Type B pancreatic cell (in vitro differentiated cells): ENCODE data around the gene PITRM1. TPM values are rescaled to one million over a fixed set of nuclear protein-coding genes. Genes with fewer than 3 reads are reported as not detected.
"Not testable (repeated sequence)": the region's sequence is repeated elsewhere in the genome, so short reads cannot be mapped to it uniquely, and the experiment has no call there.

ENCODE experiments used
- DNase-seq: peaks from one replicate; pipeline ENCODE4 v3.0.0; 2021; ENCODE audit warnings: mixed read lengths; ENCODE audit not compliant: unreplicated experiment; ENCODE audit errors: extremely low spot score
- H3K27ac Mint-ChIP-seq: 2 replicates; pipeline ENCODE4 v1.8.0; 2021; ENCODE audit warnings: mild to moderate bottlenecking, mixed read lengths
- H3K27me3 Mint-ChIP-seq: 2 replicates; pipeline ENCODE4 v1.8.0; 2021; ENCODE audit warnings: mixed read lengths
- H3K36me3 Mint-ChIP-seq: 2 replicates; pipeline ENCODE4 v1.8.0; 2021; ENCODE audit warnings: mixed read lengths
- H3K4me1 Mint-ChIP-seq: one replicate; pipeline ENCODE4 v1.8.0; 2021; ENCODE audit warnings: mixed read lengths; ENCODE audit not compliant: unreplicated experiment
- H3K4me3 Mint-ChIP-seq: 2 replicates; pipeline ENCODE4 v1.8.0; 2021; ENCODE audit warnings: mild to moderate bottlenecking, mixed read lengths
- H3K9me3 Mint-ChIP-seq: 2 replicates; pipeline ENCODE4 v1.8.0; 2021; ENCODE audit warnings: mixed read lengths
- CTCF ChIP-seq: fragments of 200-600 bp; sonication (generic); conservative IDR thresholded peaks from 2 replicates; pipeline ENCODE4 v1.5.0; 2021; ENCODE audit warnings: antibody characterized with exemption, mild to moderate bottlenecking
- total RNA-seq: library from RNA; stranded (reverse); gene quantifications from 2 replicates; pipeline ENCODE4 v1.2.1, GENCODE V29; 2021; ENCODE audit warnings: low replicate concordance

PITRM1 gene
- total RNA-seq, 1 donor from 2014 or later = 62.3 TPM

DNA sequence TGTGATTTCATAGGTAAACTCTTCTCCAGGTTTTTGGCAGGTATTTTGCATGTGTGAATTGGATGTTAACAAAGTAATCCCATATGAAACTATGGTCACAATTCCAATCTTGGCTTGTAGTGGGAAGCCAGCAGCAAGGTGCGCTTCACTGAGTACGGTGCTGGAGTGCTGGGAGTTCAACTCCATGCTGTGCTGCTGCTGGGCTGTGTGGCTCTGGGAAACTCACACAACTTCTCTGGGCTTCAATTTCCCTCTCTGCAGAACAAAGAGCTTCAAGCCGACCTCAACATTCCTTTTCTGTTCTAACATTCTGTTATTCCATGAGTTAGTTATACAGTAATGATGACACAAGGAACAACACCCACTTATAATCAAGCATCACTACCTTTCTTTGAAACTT, 18.2 kb upstream of the PITRM1 start:
- Mint-ChIP-seq H3K36me3 (no peaks in the 10 kb centered on the region), H3K27me3 (no peaks in the 10 kb centered on the region), H3K4me1 (peaks cover 17% of the 10 kb centered on the region), H3K9me3 (no peaks in the 10 kb centered on the region), H3K4me3 (no peak overlapping the region), H3K27ac (no peak overlapping the region)
- DNase-seq = no peak
- no peak for TF ChIP-seq CTCF

- H3K36me3 Mint-ChIP-seq = not testable (repeated sequence)
Measured at GRCh38 chr10:3187229-3187628, 14.6 kb upstream of the PITRM1 start.

DNA sequence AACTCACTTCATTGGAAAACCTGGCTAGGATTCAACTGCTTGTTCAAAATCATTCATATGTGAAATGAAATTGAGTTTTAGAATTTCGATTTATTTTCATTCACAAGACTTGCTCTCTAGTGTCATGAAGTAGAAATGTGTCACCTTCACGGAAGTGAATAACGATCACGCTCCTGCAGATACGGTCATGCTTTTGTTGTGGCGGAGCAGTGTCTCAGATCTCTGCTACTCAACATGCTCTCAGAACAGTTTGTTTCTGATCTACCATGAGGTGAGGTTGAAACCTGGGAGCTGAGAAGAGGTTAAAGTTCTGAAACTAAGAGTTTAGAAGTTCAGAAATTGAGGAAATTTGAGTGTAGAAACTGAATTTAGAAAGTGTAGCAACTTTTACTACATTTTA, 13.8 kb upstream of the PITRM1 start:
- no peak overlapping the region for H3K27ac Mint-ChIP-seq
- TF ChIP-seq CTCF = no peak
- no peaks in the 10 kb centered on the region for H3K9me3 Mint-ChIP-seq
- peaks cover 4% of the 10 kb centered on the region for H3K4me1 Mint-ChIP-seq
- no peaks in the 10 kb centered on the region for H3K36me3 Mint-ChIP-seq
- no peak for DNase-seq
- peaks cover 9% of the 10 kb centered on the region for H3K27me3 Mint-ChIP-seq
- H3K4me3 Mint-ChIP-seq = no peak overlapping the region

More at GRCh38 chr10:3187229-3187628, 14.6 kb upstream of the PITRM1 start:
- H3K4me1 Mint-ChIP-seq, H3K4me3 Mint-ChIP-seq, H3K9me3 Mint-ChIP-seq, DNase-seq, H3K27me3 Mint-ChIP-seq, H3K27ac Mint-ChIP-seq: not testable (repeated sequence)

DNA sequence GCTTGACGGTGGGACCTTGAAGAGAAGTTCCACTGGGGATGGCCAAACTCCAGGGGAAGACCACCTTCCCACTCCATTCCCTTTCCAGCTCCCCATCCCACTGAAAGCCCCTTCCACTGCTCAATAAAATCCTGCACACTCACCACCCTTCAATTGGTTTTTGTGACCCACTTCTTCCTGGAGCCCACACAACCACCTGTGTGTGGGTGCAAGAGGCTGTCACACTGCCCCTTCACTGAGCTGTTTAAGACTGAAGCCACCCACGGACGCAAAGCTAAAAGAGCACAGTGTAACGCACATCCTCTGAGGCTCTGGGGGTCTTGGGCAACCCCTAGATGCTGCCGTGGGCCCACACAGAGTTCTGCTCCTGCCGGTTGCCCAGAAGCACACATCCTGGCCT, 12.8 kb upstream of the PITRM1 start:
- Mint-ChIP-seq H3K9me3 (no peaks in the 10 kb centered on the region), H3K27ac (no peak overlapping the region), H3K27me3 (peaks cover 9% of the 10 kb centered on the region), H3K36me3 (no peaks in the 10 kb centered on the region), H3K4me3 (no peak overlapping the region), H3K4me1 (peaks cover 4% of the 10 kb centered on the region)
- DNase-seq = no peak
- no peak for TF ChIP-seq CTCF

DNA sequence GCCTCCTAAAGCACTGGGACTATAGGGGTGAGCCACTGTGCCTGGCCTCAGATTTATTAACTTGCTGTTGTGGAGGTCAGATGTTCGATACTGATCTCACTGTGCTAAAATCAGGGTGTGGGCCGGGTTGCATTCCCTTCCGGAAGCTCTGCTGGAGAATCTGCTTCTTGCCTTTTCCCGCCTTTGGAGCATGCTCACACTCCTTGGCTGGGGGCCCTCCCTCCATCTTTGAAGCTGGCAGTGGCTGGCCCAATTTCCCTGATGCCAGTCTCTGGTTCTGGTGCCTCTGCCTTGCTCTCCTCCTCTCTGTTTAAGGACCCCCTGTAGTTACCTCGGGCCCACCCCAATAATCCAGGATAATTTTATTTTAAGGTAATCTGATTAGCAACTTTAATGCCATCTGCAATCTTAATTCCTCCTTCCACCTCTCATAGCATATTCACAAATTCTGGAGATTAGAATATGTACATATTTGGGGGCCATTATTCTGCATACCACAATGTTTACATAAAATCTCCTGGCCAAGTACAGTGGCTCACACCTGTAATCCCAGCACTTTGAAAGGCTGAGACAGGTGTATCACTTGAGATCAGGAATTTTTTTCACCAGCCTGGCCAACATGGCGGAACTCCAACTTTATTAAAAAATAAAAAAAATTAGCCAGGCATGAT, 7.9 kb upstream of the PITRM1 start:
- no peaks in the 10 kb centered on the region for H3K36me3 Mint-ChIP-seq
- no peak overlapping the region for H3K27ac Mint-ChIP-seq
- TF ChIP-seq CTCF = no peak
- H3K4me1 Mint-ChIP-seq = no peaks in the 10 kb centered on the region
- H3K9me3 Mint-ChIP-seq = no peaks in the 10 kb centered on the region
- DNase-seq = no peak
- peaks cover 9% of the 10 kb centered on the region for H3K27me3 Mint-ChIP-seq
- H3K4me3 Mint-ChIP-seq = no peak overlapping the region

DNA sequence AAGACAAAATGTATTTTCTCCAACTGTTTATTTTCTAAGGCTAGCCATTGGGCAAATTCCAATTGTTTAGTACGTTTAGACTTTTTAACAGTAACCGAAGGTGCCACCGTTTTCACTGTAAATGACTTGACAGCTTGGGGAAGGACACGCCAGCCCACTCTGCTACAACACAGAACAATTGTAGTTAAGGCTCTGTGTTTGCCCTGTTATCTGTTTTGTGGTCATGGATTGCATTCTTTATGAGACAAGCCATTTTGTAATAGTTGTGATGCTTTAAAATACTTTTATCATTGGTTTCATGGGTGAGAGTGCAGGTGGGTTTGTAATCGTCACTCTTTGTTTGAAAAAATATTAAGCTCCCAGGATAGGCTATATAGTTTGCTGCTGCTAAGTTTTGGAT, 6.6 kb upstream of the PITRM1 start:
- no peak for DNase-seq
- Mint-ChIP-seq H3K27ac (no peak overlapping the region), H3K9me3 (no peaks in the 10 kb centered on the region), H3K27me3 (peaks cover 9% of the 10 kb centered on the region), H3K4me1 (no peaks in the 10 kb centered on the region), H3K4me3 (no peak overlapping the region), H3K36me3 (no peaks in the 10 kb centered on the region)
- TF ChIP-seq CTCF = no peak
